Stimulated activated effector memory CD8-positive, alpha-beta T cell treated with anti-CD3 and anti-CD28 coated beads, Interleukin-12 subunit alpha, Interleukin-12 subunit beta, amount 100 ng/mL, for 72 hours (primary cell): Measurements from ENCODE around the gene PRKCH.
"Not testable (repeated sequence)": the region's sequence is repeated elsewhere in the genome, so short reads cannot be mapped to it uniquely, and the experiment has no call there.

Source experiments
- ATAC-seq: fragments of 150-1000 bp; cut with Tn5 transposase; 2 replicates; pipeline ENCODE4 v1.10.0; 2021
- DNase-seq, 2 donors: peaks; one replicate each; pipeline ENCODE4 v3.0.0; 2021 to 2022; ENCODE audit warnings: low spot score in 2 of 2
- H3K27ac Mint-ChIP-seq: one replicate; pipeline ENCODE4 v1.8.0; 2022; ENCODE audit warnings: mild to moderate bottlenecking, mixed read lengths
- H3K36me3 Mint-ChIP-seq: one replicate; pipeline ENCODE4 v1.8.0; 2022; ENCODE audit warnings: mild to moderate bottlenecking, mixed read lengths
- H3K4me1 Mint-ChIP-seq: one replicate; pipeline ENCODE4 v1.8.0; 2022; ENCODE audit warnings: mixed read lengths
- H3K4me3 Mint-ChIP-seq: one replicate; pipeline ENCODE4 v1.8.0; 2022; ENCODE audit warnings: mild to moderate bottlenecking, mixed read lengths
- H3K9me3 Mint-ChIP-seq: one replicate; pipeline ENCODE4 v1.8.0; 2022; ENCODE audit warnings: mixed read lengths

The PRKCH gene

GRCh38 chr14:61397615-61398014, 76.2 kb downstream of the PRKCH start:
- ATAC-seq (no peak), DNase-seq (no peak)
- Mint-ChIP-seq H3K4me3 (peak overlapping the region; percentile 18), H3K9me3 (no peaks in the 10 kb centered on the region), H3K27ac (peak overlapping the region; percentile 74), H3K4me1 (peaks cover 90% of the 10 kb centered on the region), H3K36me3 (peaks cover 57% of the 10 kb centered on the region)

GRCh38 chr14:61398221-61398620, 76.8 kb downstream of the PRKCH start:
- Mint-ChIP-seq H3K4me3 (peak overlapping the region; percentile 18), H3K9me3 (no peaks in the 10 kb centered on the region), H3K36me3 (peaks cover 51% of the 10 kb centered on the region), H3K27ac (peak overlapping the region; percentile 74), H3K4me1 (peaks cover 84% of the 10 kb centered on the region)
- no peak for ATAC-seq
- no peak for DNase-seq

GRCh38 chr14:61399365-61399764, 78.0 kb downstream of the PRKCH start:
- no peaks in the 10 kb centered on the region for H3K9me3 Mint-ChIP-seq
- no peak for DNase-seq
- H3K4me3 Mint-ChIP-seq: no peak overlapping the region
- peaks cover 81% of the 10 kb centered on the region for H3K4me1 Mint-ChIP-seq
- ATAC-seq: no peak
- H3K36me3 Mint-ChIP-seq: peaks cover 39% of the 10 kb centered on the region
- H3K27ac Mint-ChIP-seq: peak overlapping the region; percentile 14

GRCh38 chr14:61401461-61401860, 80.1 kb downstream of the PRKCH start:
- peaks cover 79% of the 10 kb centered on the region for H3K4me1 Mint-ChIP-seq
- ATAC-seq: no peak
- H3K4me3 Mint-ChIP-seq: peak overlapping the region; percentile 14
- peak overlapping the region; percentile 64 for H3K27ac Mint-ChIP-seq
- H3K36me3 Mint-ChIP-seq: peaks cover 33% of the 10 kb centered on the region
- no peak for DNase-seq
- H3K9me3 Mint-ChIP-seq: no peaks in the 10 kb centered on the region

- no peak for DNase-seq
- peaks cover 79% of the 10 kb centered on the region for H3K4me1 Mint-ChIP-seq
- peak overlapping the region; percentile 56 for H3K4me3 Mint-ChIP-seq
- ATAC-seq: peak; percentile 89
- no peaks in the 10 kb centered on the region for H3K9me3 Mint-ChIP-seq
- H3K27ac Mint-ChIP-seq: peak overlapping the region; percentile 87
- peaks cover 26% of the 10 kb centered on the region for H3K36me3 Mint-ChIP-seq
These were observed 82.0 kb downstream of the PRKCH start for GRCh38 chr14:61403411-61403810.

- DNase-seq: no peak
- Mint-ChIP-seq H3K27ac (peak overlapping the region; percentile 87), H3K4me3 (peak overlapping the region; percentile 56), H3K4me1 (peaks cover 85% of the 10 kb centered on the region), H3K36me3 (peaks cover 25% of the 10 kb centered on the region), H3K9me3 (no peaks in the 10 kb centered on the region)
- no peak for ATAC-seq
These were observed 83.3 kb downstream of the PRKCH start for GRCh38 chr14:61404637-61405036.

- peak overlapping the region; percentile 87 for H3K27ac Mint-ChIP-seq
- H3K4me3 Mint-ChIP-seq: peak overlapping the region; percentile 30
These were observed 84.8 kb downstream of the PRKCH start for GRCh38 chr14:61406198-61406597.

GRCh38 chr14:61406675-61407074, 85.3 kb downstream of the PRKCH start:
- H3K27ac Mint-ChIP-seq: peak overlapping the region; percentile 87
- peak; percentile 76 for ATAC-seq
- H3K4me3 Mint-ChIP-seq: peak overlapping the region; percentile 30

More at GRCh38 chr14:61406198-61406597, 84.8 kb downstream of the PRKCH start:
- DNase-seq (no peak), ATAC-seq (no peak)
- peaks cover 34% of the 10 kb centered on the region for H3K36me3 Mint-ChIP-seq
- H3K9me3 Mint-ChIP-seq: no peaks in the 10 kb centered on the region
- H3K4me1 Mint-ChIP-seq: peaks cover 72% of the 10 kb centered on the region

GRCh38 chr14:61408498-61408897, 87.1 kb downstream of the PRKCH start:
- ATAC-seq: no peak

More at GRCh38 chr14:61406675-61407074, 85.3 kb downstream of the PRKCH start:
- Mint-ChIP-seq H3K36me3 (peaks cover 38% of the 10 kb centered on the region), H3K9me3 (no peaks in the 10 kb centered on the region), H3K4me1 (peaks cover 67% of the 10 kb centered on the region)
- DNase-seq: no peak

GRCh38 chr14:61409782-61410181, 88.4 kb downstream of the PRKCH start:
- H3K4me3 Mint-ChIP-seq: no peak overlapping the region
- peaks cover 41% of the 10 kb centered on the region for H3K36me3 Mint-ChIP-seq
- no peak for DNase-seq
- H3K4me1 Mint-ChIP-seq: peaks cover 46% of the 10 kb centered on the region
- H3K9me3 Mint-ChIP-seq: no peaks in the 10 kb centered on the region
- H3K27ac Mint-ChIP-seq: no peak overlapping the region
- ATAC-seq: no peak

More at GRCh38 chr14:61408498-61408897, 87.1 kb downstream of the PRKCH start:
- DNase-seq: no peak
- Mint-ChIP-seq H3K27ac (peak overlapping the region; percentile 87), H3K36me3 (peaks cover 41% of the 10 kb centered on the region), H3K4me1 (peaks cover 59% of the 10 kb centered on the region), H3K9me3 (no peaks in the 10 kb centered on the region), H3K4me3 (no peak overlapping the region)

- not testable (repeated sequence) for DNase-seq, H3K9me3 Mint-ChIP-seq, H3K4me3 Mint-ChIP-seq, H3K27ac Mint-ChIP-seq, ATAC-seq
- Mint-ChIP-seq H3K4me1 (peaks cover 23% of the 10 kb centered on the region), H3K36me3 (peaks cover 25% of the 10 kb centered on the region)
These were observed 94.6 kb downstream of the PRKCH start for GRCh38 chr14:61415934-61416333.

GRCh38 chr14:61416591-61416990, 95.2 kb downstream of the PRKCH start:
- no peak for DNase-seq
- peaks cover 30% of the 10 kb centered on the region for H3K4me1 Mint-ChIP-seq
- no peak overlapping the region for H3K4me3 Mint-ChIP-seq
- H3K27ac Mint-ChIP-seq: no peak overlapping the region
- H3K36me3 Mint-ChIP-seq: peaks cover 18% of the 10 kb centered on the region
- ATAC-seq: no peak
- no peaks in the 10 kb centered on the region for H3K9me3 Mint-ChIP-seq

GRCh38 chr14:61417141-61417540, 95.8 kb downstream of the PRKCH start:
- Mint-ChIP-seq H3K9me3 (no peaks in the 10 kb centered on the region), H3K27ac (no peak overlapping the region), H3K4me3 (no peak overlapping the region), H3K4me1 (peaks cover 35% of the 10 kb centered on the region), H3K36me3 (peaks cover 15% of the 10 kb centered on the region)
- peak; percentile 38 for ATAC-seq
- DNase-seq: no peak

- ATAC-seq (no peak), DNase-seq (no peak)
- Mint-ChIP-seq H3K27ac (no peak overlapping the region), H3K4me1 (peaks cover 42% of the 10 kb centered on the region), H3K9me3 (no peaks in the 10 kb centered on the region), H3K4me3 (no peak overlapping the region), H3K36me3 (peaks cover 21% of the 10 kb centered on the region)
These were observed 96.6 kb downstream of the PRKCH start for GRCh38 chr14:61417883-61418455.

GRCh38 chr14:61418746-61419145, 97.4 kb downstream of the PRKCH start:
- Mint-ChIP-seq H3K4me3 (no peak overlapping the region), H3K36me3 (peaks cover 27% of the 10 kb centered on the region), H3K27ac (no peak overlapping the region), H3K9me3 (no peaks in the 10 kb centered on the region), H3K4me1 (peaks cover 50% of the 10 kb centered on the region)
- DNase-seq: no peak
- no peak for ATAC-seq

GRCh38 chr14:61419201-61419600, 97.8 kb downstream of the PRKCH start:
- ATAC-seq: no peak
- Mint-ChIP-seq H3K9me3 (no peaks in the 10 kb centered on the region), H3K27ac (no peak overlapping the region), H3K36me3 (peaks cover 27% of the 10 kb centered on the region), H3K4me1 (peaks cover 54% of the 10 kb centered on the region), H3K4me3 (no peak overlapping the region)
- DNase-seq: no peak
